ENCODE results near the gene TBC1D14. TPM values are rescaled to one million over a fixed set of nuclear protein-coding genes. Genes with fewer than 3 reads are reported as not detected.
A peak's percentile ranks its signal among the peaks of the same experiment; 100 is the strongest.

TBC1D14 gene
- total RNA-seq, 2 experiments from 2014 or later = 53.7 to 55.3 TPM

DNA sequence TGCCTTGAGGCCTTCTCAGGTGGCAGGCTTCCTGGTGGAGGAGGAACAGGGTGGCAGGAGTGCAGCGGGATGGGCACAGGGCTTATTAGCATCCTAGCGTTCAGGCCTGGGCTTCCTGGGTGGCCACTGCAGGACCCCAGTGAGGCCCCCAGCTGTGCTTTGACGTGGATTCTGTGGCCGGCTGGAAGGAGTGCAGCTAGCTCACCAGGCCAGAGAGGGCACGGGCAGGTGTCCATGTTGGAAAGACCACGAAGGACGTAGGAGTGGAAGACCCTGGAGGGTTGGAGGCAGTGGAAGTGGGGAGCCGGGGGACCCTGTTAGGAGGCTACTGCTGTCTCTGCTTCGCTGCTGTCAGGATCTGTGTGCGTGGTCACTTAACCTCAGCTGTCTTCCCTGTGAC lies 120.3 kb downstream of the TBC1D14 start:
- DNase-seq = no peak
- no peaks in the 10 kb centered on the region for H3K27me3 Mint-ChIP-seq
- POLR2A ChIA-PET = interaction anchor here (2.2 kb wide), 1 partner anchor 38 kb away, joined by 9 read pairs; the partner anchor contains the start of gene GRPEL1
- H3K36me3 Mint-ChIP-seq (ENCODE audit: low read depth) = peaks cover 52% of the 10 kb centered on the region
- peaks cover 10% of the 10 kb centered on the region for H3K4me1 Mint-ChIP-seq
- CTCF ChIA-PET = interaction anchor here (1.4 to 1.8 kb wide), 2 partner anchors 10 to 13 kb away, joined by 3 to 6 read pairs; partner anchors contain the start of gene TADA2B
- no peak overlapping the region for H3K4me3 Mint-ChIP-seq
- H3K27ac Mint-ChIP-seq = no peak overlapping the region
- no peaks in the 10 kb centered on the region for H3K9me3 Mint-ChIP-seq

DNA sequence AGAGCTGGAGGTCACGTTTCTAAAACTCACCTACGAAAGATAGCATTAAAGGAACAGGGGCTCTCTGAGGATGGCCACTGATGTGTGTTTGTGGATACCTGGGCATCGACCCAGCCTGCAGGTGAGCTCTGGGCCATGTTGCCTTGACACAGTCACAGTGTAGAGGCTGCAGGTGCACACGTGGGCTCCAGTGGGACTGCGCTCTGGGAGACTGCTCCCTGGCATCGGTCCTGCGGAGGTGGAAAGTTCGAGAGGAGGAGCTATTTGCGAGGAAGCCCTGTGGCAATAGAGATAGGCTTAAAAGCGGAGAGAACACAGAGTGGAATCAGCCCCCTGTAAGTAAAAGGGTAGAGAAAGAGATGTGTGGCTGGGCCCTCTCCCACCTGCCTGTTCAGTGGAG lies 121.2 kb downstream of the TBC1D14 start:
- no peaks in the 10 kb centered on the region for H3K9me3 Mint-ChIP-seq
- no peak for DNase-seq
- no peak overlapping the region for H3K27ac Mint-ChIP-seq
- peaks cover 10% of the 10 kb centered on the region for H3K4me1 Mint-ChIP-seq
- no peaks in the 10 kb centered on the region for H3K27me3 Mint-ChIP-seq
- peaks cover 52% of the 10 kb centered on the region for H3K36me3 Mint-ChIP-seq (ENCODE audit: low read depth)
- CTCF ChIA-PET = no interaction called here
- H3K4me3 Mint-ChIP-seq = no peak overlapping the region
- POLR2A ChIA-PET = interaction anchor here (2.2 kb wide), 1 partner anchor 37 kb away, joined by 9 read pairs; the partner anchor contains the start of gene GRPEL1

DNA sequence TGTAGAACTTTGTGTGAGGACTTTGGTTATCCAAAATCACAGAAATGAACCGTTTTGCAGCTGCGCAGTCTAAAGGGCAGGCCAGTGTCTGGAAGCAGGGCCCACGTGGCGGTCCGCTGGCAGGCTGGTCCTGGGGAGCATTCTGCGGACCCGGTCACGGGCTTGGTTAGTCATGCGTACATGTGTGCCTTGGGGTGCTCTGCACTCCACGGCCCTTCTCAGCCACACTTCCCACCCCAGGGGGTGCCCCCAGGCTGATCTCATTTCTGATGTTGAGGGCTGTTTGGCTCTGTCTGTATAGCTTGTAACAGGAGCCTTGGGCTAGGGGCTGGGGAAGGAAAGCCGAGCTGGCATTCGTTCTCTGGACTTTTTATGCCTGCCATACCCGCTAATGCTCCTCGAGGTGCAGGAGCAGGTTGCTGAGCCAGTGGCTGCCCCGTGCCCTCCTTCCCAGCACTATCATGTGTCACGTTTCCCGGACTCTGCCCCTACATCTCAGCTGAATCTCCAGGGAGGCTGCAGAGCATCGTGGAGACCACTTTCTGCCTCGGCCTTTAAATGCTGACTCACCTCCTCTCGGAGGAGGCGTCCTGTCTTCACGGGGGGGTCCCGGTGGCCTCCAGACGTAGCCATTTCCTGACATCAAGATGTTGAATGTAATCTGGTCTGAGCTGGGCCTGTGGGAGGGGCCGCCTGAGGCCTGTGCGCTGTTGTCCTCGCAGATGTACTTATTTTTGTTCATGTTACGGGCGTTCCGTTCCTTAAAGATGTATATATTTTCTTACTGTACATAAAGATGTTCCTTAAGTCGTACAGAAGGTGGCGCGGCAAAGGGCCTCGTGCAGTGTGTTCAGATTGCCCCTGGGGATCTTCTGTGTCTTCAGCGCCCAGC lies 122.2 kb downstream of the TBC1D14 start:
- POLR2A ChIA-PET = interaction anchor here (2.2 kb wide), 1 partner anchor 36 kb away, joined by 9 read pairs; the partner anchor contains the start of gene GRPEL1
- no peak for DNase-seq
- CTCF ChIA-PET = no interaction called here
- Mint-ChIP-seq H3K9me3 (no peaks in the 10 kb centered on the region), H3K36me3 (ENCODE audit: low read depth) (peaks cover 45% of the 10 kb centered on the region), H3K27me3 (no peaks in the 10 kb centered on the region), H3K27ac (no peak overlapping the region), H3K4me1 (peaks cover 10% of the 10 kb centered on the region), H3K4me3 (no peak overlapping the region)

DNA sequence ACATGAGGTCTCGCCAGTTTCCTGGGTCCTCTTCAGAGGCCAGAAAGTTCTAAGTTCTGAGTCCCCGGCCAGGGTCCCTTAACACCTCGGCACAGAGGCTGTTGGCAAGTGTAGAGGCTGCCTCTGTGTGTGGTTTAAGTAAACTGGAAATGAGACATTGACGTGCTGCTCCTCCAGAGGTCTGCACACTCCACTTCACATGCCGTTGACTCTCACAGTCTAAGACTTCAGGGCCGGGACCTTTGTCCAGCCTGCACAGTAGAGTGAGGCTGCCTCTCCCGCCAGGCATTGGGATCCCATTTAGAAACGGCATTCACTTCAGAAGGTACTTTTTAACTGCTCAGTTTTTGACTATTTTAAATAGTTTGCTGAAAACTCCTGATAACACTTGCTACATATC lies 123.0 kb downstream of the TBC1D14 start:
- CTCF ChIA-PET = no interaction called here

DNA sequence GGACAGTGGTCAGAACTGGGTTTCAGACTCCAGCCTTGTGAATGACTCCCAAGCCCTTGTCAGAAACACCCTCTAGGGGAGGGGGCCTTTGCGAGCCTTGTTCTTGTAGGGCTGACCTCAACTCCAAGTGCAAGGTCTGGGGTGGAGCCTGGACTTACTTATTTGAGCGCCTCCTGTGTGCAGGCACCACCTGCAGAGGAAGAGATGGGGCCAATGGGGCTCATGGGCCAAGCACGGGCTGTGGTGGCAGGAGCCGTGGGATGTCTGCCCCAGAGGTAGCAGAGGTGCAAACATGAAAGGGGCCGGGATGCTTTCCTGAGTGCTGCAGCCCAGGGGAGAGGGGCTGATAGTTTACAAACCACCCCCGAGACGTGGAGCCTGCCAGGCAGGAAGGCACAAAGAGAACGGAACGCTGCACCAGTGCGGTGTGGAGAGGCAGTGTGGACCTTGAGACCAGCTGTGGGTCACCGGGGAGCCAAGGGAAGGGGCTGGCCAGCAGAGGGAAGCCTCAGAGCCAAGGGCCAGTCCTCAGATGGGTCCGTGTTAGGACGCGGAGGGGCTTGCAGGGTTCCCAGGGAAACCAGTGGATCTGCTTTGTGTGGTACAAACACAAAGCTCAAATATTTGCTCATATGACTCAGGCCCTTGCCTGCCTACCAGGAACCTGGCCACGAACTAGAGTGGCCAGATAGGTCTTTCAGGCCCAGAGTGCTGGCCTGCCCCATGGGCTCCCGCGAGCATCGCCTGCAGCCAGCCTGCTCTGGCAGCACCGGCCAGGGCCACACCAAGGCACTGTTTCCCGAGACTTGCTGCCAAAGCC lies 124.8 kb downstream of the TBC1D14 start:
- Mint-ChIP-seq H3K9me3 (no peaks in the 10 kb centered on the region), H3K4me1 (no peaks in the 10 kb centered on the region), H3K36me3 (ENCODE audit: low read depth) (peaks cover 29% of the 10 kb centered on the region), H3K4me3 (no peak overlapping the region), H3K27ac (no peak overlapping the region), H3K27me3 (no peaks in the 10 kb centered on the region)
- ChIA-PET CTCF (interaction anchor here (1.6 kb wide), 1 partner anchor 9 kb away, joined by 5 read pairs; the partner anchor contains the start of gene TADA2B), POLR2A (no interaction called here)
- DNase-seq = no peak

More for the DNA sequence above, 123.0 kb downstream of the TBC1D14 start:
- Mint-ChIP-seq H3K9me3 (no peaks in the 10 kb centered on the region), H3K36me3 (ENCODE audit: low read depth) (peaks cover 39% of the 10 kb centered on the region), H3K27me3 (no peaks in the 10 kb centered on the region), H3K4me1 (peaks cover 10% of the 10 kb centered on the region), H3K4me3 (no peak overlapping the region), H3K27ac (no peak overlapping the region)
- POLR2A ChIA-PET = no interaction called here
- DNase-seq = no peak

DNA sequence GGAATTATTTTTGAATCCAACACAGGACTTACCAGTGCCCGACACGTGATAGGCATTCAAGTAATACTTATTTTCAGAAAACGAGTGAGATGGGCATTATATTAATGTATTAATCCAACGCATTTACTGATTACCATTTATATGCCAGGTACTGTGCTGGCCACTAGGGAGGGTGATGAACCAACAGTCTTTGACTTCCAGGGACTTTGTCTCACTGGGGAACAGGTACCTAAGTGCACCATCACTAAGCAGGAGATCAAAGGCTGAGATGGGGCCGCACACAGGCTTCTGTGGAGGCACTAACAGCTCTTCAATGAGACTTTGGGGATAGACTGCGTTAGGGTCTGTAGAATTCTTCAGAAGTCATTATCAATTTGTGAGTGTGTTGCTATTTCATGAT lies 127.8 kb downstream of the TBC1D14 start:
- H3K36me3 Mint-ChIP-seq (ENCODE audit: low read depth) = peaks cover 3% of the 10 kb centered on the region
- peaks cover 8% of the 10 kb centered on the region for H3K27me3 Mint-ChIP-seq
- CTCF ChIA-PET = interaction anchor here (0.9 kb wide), 1 partner anchor 33 kb away, joined by 3 read pairs; no protein-coding TSS in a partner anchor
- no peak overlapping the region for H3K4me3 Mint-ChIP-seq
- DNase-seq = no peak
- POLR2A ChIA-PET = no interaction called here
- H3K27ac Mint-ChIP-seq = no peak overlapping the region
- H3K9me3 Mint-ChIP-seq = no peaks in the 10 kb centered on the region
- H3K4me1 Mint-ChIP-seq = peaks cover 10% of the 10 kb centered on the region

DNA sequence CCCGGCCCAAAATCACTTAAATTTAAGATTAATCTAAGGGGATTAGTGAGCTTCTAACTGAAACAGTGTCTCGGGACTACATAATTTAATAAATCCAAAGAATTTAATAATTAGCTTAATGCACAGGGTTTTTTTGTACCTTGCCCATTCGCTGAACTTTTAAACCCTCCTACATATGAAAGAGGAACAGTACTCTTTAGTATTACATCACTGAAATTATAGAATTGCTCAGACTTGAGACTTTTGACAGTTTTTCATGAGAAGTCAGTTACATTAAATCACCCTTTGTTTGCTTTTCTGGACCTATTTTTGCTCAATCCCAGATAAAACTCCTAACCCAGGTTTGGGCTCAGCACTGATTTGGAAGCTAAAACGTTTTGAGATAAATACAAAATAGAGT lies 131.1 kb downstream of the TBC1D14 start:
- ChIA-PET POLR2A (interaction anchor here (0.9 to 11.9 kb wide), 4 partner anchors 27 to 257 kb away, joined by 3 to 187 read pairs (median 3); partner anchors contain the start of gene GRPEL1), CTCF (interaction anchor here (1.4 to 7.0 kb wide), 4 partner anchors 12 to 54 kb away, joined by 3 to 127 read pairs (median 12); partner anchors contain the start of gene GRPEL1)

DNA sequence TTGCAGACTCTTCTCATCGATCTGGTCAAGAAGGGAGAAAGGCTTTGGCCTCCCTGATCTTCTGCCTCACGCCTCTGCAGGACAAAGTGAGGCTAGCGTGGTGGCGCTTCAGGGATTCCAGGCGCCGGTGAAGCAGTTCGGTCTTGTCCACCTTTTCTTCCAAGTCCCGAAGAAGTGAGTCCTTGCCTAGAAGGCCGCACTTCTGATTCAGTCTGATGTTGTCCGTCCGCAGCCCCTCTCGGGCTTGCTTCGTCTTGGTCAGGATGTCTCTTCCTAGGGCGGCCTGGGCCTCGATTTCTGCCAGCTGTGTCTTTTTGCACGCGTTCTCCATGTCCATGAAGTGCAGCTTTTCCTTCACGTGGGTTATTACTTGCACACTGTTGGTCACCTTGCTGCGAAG lies 131.6 kb downstream of the TBC1D14 start:
- peaks cover 36% of the 10 kb centered on the region for H3K4me1 Mint-ChIP-seq
- peak overlapping the region; percentile 2 for H3K4me3 Mint-ChIP-seq
- ChIA-PET CTCF (interaction anchor here (1.1 to 7.0 kb wide), 6 partner anchors 12 to 321 kb away, joined by 3 to 127 read pairs (median 4); partner anchors contain the start of gene GRPEL1), POLR2A (interaction anchor here (0.7 to 11.9 kb wide), 6 partner anchors 17 to 257 kb away, joined by 3 to 187 read pairs (median 4); partner anchors contain the start of gene GRPEL1)
- no peaks in the 10 kb centered on the region for H3K9me3 Mint-ChIP-seq
- H3K27me3 Mint-ChIP-seq = peaks cover 10% of the 10 kb centered on the region
- H3K36me3 Mint-ChIP-seq (ENCODE audit: low read depth) = peaks cover 13% of the 10 kb centered on the region
- H3K27ac Mint-ChIP-seq = no peak overlapping the region
- DNase-seq = no peak

More for the DNA sequence above, 131.1 kb downstream of the TBC1D14 start:
- H3K4me3 Mint-ChIP-seq = peak overlapping the region; percentile 24
- H3K27ac Mint-ChIP-seq = no peak overlapping the region
- no peaks in the 10 kb centered on the region for H3K9me3 Mint-ChIP-seq
- peaks cover 10% of the 10 kb centered on the region for H3K27me3 Mint-ChIP-seq
- no peak for DNase-seq
- H3K4me1 Mint-ChIP-seq = peaks cover 32% of the 10 kb centered on the region
- H3K36me3 Mint-ChIP-seq (ENCODE audit: low read depth) = peaks cover 13% of the 10 kb centered on the region

DNA sequence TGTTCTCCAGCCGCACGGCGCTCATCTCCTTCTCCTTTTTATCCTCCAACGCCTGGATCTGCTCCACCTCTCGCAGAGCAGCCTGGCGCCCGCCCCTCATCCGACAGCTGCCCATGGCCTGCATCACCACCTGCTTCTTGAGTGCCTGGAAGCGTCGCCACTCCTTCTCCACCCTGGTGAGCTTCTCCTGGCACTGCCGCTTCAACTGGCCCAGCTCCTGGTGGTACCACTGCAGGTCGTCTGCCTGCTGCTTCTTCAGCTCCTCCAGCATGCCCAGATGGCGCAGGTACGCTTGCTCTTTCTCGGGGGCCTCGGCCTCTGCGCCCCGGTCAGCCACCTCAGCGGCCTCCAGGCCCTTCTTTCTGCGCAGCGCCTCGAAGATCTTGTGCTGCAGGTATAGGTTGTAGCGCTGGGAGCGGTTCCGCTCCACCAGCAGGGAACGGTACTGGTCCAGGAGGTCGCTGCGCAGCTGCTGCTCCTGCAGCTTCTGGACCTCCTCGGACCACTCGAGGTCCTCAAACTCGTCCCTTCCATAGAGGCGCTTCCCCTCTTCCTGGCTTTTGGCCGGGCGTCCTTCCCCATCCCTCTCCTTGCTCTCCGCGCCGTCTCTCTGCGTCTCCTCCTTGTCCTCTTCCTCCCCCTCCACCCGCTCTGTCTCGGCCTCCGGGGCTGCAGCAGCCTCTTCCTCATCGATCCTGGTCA lies 132.3 kb downstream of the TBC1D14 start:
- no peaks in the 10 kb centered on the region for H3K9me3 Mint-ChIP-seq
- H3K4me3 Mint-ChIP-seq = peak overlapping the region; percentile 72
- H3K4me1 Mint-ChIP-seq = peaks cover 43% of the 10 kb centered on the region
- ChIA-PET CTCF (interaction anchor here (0.7 to 7.0 kb wide), 20 partner anchors 13 to 324 kb away, joined by 3 to 127 read pairs (median 6); partner anchors contain the start of genes GRPEL1 and TBC1D14), POLR2A (interaction anchor here (0.7 to 11.9 kb wide), 12 partner anchors 17 to 401 kb away, joined by 3 to 187 read pairs (median 8); partner anchors contain the start of genes GRPEL1, MRFAP1 and TBC1D14)
- H3K27me3 Mint-ChIP-seq = peaks cover 10% of the 10 kb centered on the region
- H3K36me3 Mint-ChIP-seq (ENCODE audit: low read depth) = peaks cover 19% of the 10 kb centered on the region
- DNase-seq = no peak
- H3K27ac Mint-ChIP-seq = peak overlapping the region; percentile 35

DNA sequence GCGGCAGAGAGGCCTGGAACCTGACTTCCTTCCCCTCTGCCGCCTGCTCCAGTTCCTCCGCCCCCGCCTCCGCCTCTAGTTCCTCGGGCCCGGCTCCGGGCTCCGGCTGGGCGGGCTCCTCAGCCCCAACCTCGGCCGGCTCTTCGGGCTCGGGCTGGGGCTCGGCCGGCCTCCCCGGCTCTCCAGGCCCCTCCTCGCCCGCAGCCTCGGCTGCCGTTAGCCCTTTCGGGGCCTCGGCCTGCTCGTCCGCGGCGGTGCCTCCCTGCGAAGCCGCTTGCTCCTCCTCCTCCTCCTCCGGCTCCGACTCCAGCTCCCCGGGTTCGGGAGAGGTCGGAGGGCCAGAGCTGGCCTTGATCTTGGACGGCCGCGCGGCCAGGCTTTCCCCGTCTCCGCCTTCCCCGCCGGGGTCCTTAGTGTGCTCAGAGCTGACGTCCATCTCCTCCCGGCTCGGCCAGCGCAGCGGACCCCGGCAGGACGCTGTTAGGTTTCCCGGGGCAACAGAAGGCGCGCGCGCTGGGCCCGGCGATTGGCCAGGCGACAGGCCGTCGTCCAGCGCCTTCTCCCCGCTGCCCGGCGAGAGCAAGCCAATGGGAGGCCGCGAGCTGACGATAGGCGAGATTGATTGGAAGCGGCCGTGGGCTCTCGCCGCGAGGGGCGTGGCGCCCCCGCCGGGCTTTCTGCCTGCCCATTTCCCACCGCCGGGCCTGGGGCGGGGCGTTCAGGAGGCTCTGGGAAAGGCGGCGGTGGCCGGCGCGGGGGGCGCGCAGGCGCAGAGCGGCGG lies 133.1 kb downstream of the TBC1D14 start:
- Mint-ChIP-seq H3K4me3 (peak overlapping the region; percentile 94), H3K27ac (peak overlapping the region; percentile 78), H3K27me3 (peaks cover 10% of the 10 kb centered on the region), H3K4me1 (peaks cover 50% of the 10 kb centered on the region), H3K9me3 (no peaks in the 10 kb centered on the region), H3K36me3 (ENCODE audit: low read depth) (peaks cover 22% of the 10 kb centered on the region)
- CTCF ChIA-PET = interaction anchor here (0.6 to 7.0 kb wide), 31 partner anchors 8 to 325 kb away, joined by 3 to 127 read pairs (median 4); partner anchors contain the start of genes GRPEL1 and TBC1D14
- peak; percentile 96 for DNase-seq
- POLR2A ChIA-PET = interaction anchor here (0.8 to 11.9 kb wide), 16 partner anchors 11 to 402 kb away, joined by 3 to 187 read pairs (median 8); partner anchors contain the start of genes GRPEL1, MRFAP1 and TBC1D14
